ENCODE data around the gene FBXO2. TPM values are rescaled to one million over a fixed set of nuclear protein-coding genes. Genes with fewer than 3 reads are reported as not detected.

FBXO2 gene
- total and polyA plus RNA-seq, 4 donors: 19.3 to 45.0 (median 31.7) TPM

GRCh38 chr1:11639372-11639771, 14.9 kb downstream of the FBXO2 start:
- H3K36me3 ChIP-seq (ENCODE audit: control insufficient read depth, insufficient read depth, low read length): no peaks in the 10 kb centered on the region
- no peaks in the 10 kb centered on the region for H3K27me3 ChIP-seq (ENCODE audit: control insufficient read depth, insufficient read depth, low read length)
- no peak overlapping the region for H3K27ac ChIP-seq (ENCODE audit: low read depth, low read length)
- H3K9me3 ChIP-seq (ENCODE audit: control insufficient read depth, insufficient read depth, low read length): no peaks in the 10 kb centered on the region
- no peak overlapping the region for H3K4me3 ChIP-seq (ENCODE audit: low read depth, low read length)
- no peak for DNase-seq (ENCODE audit: low read depth in 4 of 6, low spot score in 6 of 6)
- 100% methylated on average over 4 of the region's 4 CpGs for WGBS (ENCODE audit: insufficient coverage)
- H3K4me1 ChIP-seq (ENCODE audit: control insufficient read depth, insufficient read depth, low read length): peaks cover 23% of the 10 kb centered on the region

GRCh38 chr1:11638121-11638520, 16.1 kb downstream of the FBXO2 start:
- Histone ChIP-seq H3K4me3 (ENCODE audit: low read depth, low read length) (no peak overlapping the region), H3K36me3 (ENCODE audit: control insufficient read depth, insufficient read depth, low read length) (no peaks in the 10 kb centered on the region), H3K9me3 (ENCODE audit: control insufficient read depth, insufficient read depth, low read length) (no peaks in the 10 kb centered on the region), H3K27ac (ENCODE audit: low read depth, low read length) (no peak overlapping the region), H3K4me1 (ENCODE audit: control insufficient read depth, insufficient read depth, low read length) (peaks cover 23% of the 10 kb centered on the region), H3K27me3 (ENCODE audit: control insufficient read depth, insufficient read depth, low read length) (no peaks in the 10 kb centered on the region)
- no peak for DNase-seq (ENCODE audit: low read depth in 4 of 6, low spot score in 6 of 6)
- 45% methylated on average over 5 of the region's 5 CpGs for WGBS (ENCODE audit: insufficient coverage)

GRCh38 chr1:11634365-11635192, 19.6 kb downstream of the FBXO2 start:
- Histone ChIP-seq H3K4me3 (ENCODE audit: low read depth, low read length) (no peak overlapping the region), H3K36me3 (ENCODE audit: control insufficient read depth, insufficient read depth, low read length) (no peaks in the 10 kb centered on the region), H3K4me1 (ENCODE audit: control insufficient read depth, insufficient read depth, low read length) (peaks cover 23% of the 10 kb centered on the region), H3K27ac (ENCODE audit: low read depth, low read length) (no peak overlapping the region), H3K9me3 (ENCODE audit: control insufficient read depth, insufficient read depth, low read length) (no peaks in the 10 kb centered on the region), H3K27me3 (ENCODE audit: control insufficient read depth, insufficient read depth, low read length) (no peaks in the 10 kb centered on the region)
- DNase-seq (ENCODE audit: low read depth in 4 of 6, low spot score in 6 of 6): peak in 1 of 6 donors; percentile 91
- WGBS (ENCODE audit: insufficient coverage): 45% methylated on average over 6 of the region's 11 CpGs

GRCh38 chr1:11629184-11630016, 24.8 kb downstream of the FBXO2 start:
- Histone ChIP-seq H3K4me3 (ENCODE audit: low read depth, low read length) (no peak overlapping the region), H3K27me3 (ENCODE audit: control insufficient read depth, insufficient read depth, low read length) (no peaks in the 10 kb centered on the region), H3K4me1 (ENCODE audit: control insufficient read depth, insufficient read depth, low read length) (peaks cover 14% of the 10 kb centered on the region), H3K36me3 (ENCODE audit: control insufficient read depth, insufficient read depth, low read length) (no peaks in the 10 kb centered on the region), H3K9me3 (ENCODE audit: control insufficient read depth, insufficient read depth, low read length) (no peaks in the 10 kb centered on the region), H3K27ac (ENCODE audit: low read depth, low read length) (no peak overlapping the region)
- 33% methylated on average over 2 of the region's 15 CpGs for WGBS (ENCODE audit: insufficient coverage)
- DNase-seq (ENCODE audit: low read depth in 4 of 6, low spot score in 6 of 6): peak in 1 of 6 donors; percentile 81

- Histone ChIP-seq H3K9me3 (ENCODE audit: control insufficient read depth, insufficient read depth, low read length) (no peaks in the 10 kb centered on the region), H3K36me3 (ENCODE audit: control insufficient read depth, insufficient read depth, low read length) (no peaks in the 10 kb centered on the region), H3K27me3 (ENCODE audit: control insufficient read depth, insufficient read depth, low read length) (no peaks in the 10 kb centered on the region), H3K4me1 (ENCODE audit: control insufficient read depth, insufficient read depth, low read length) (peaks cover 14% of the 10 kb centered on the region), H3K27ac (ENCODE audit: low read depth, low read length) (no peak overlapping the region), H3K4me3 (ENCODE audit: low read depth, low read length) (no peak overlapping the region)
- WGBS (ENCODE audit: insufficient coverage): 94% methylated on average over 2 of the region's 7 CpGs
- no peak for DNase-seq (ENCODE audit: low read depth in 4 of 6, low spot score in 6 of 6)
These were observed 25.5 kb downstream of the FBXO2 start for GRCh38 chr1:11628767-11629166.

- H3K9me3 ChIP-seq (ENCODE audit: control insufficient read depth, insufficient read depth, low read length): no peaks in the 10 kb centered on the region
- H3K27me3 ChIP-seq (ENCODE audit: control insufficient read depth, insufficient read depth, low read length): no peaks in the 10 kb centered on the region
- H3K4me1 ChIP-seq (ENCODE audit: control insufficient read depth, insufficient read depth, low read length): peaks cover 14% of the 10 kb centered on the region
- H3K4me3 ChIP-seq (ENCODE audit: low read depth, low read length): no peak overlapping the region
- WGBS (ENCODE audit: insufficient coverage): no CpG with 5 or more reads among the region's 3 CpGs
- DNase-seq (ENCODE audit: low read depth in 4 of 6, low spot score in 6 of 6): peak in 2 of 6 donors; percentile 31 to 96
- no peak overlapping the region for H3K27ac ChIP-seq (ENCODE audit: low read depth, low read length)
- H3K36me3 ChIP-seq (ENCODE audit: control insufficient read depth, insufficient read depth, low read length): no peaks in the 10 kb centered on the region
These were observed 27.7 kb downstream of the FBXO2 start for GRCh38 chr1:11626551-11626950.

- Histone ChIP-seq H3K27ac (ENCODE audit: low read depth, low read length) (no peak overlapping the region), H3K27me3 (ENCODE audit: control insufficient read depth, insufficient read depth, low read length) (no peaks in the 10 kb centered on the region), H3K36me3 (ENCODE audit: control insufficient read depth, insufficient read depth, low read length) (no peaks in the 10 kb centered on the region), H3K4me3 (ENCODE audit: low read depth, low read length) (no peak overlapping the region), H3K9me3 (ENCODE audit: control insufficient read depth, insufficient read depth, low read length) (no peaks in the 10 kb centered on the region), H3K4me1 (ENCODE audit: control insufficient read depth, insufficient read depth, low read length) (peaks cover 9% of the 10 kb centered on the region)
- WGBS (ENCODE audit: insufficient coverage): 100% methylated on average over 3 of the region's 8 CpGs
- no peak for DNase-seq (ENCODE audit: low read depth in 4 of 6, low spot score in 6 of 6)
These were observed 30.5 kb downstream of the FBXO2 start for GRCh38 chr1:11623702-11624101.

GRCh38 chr1:11622398-11622797, 31.8 kb downstream of the FBXO2 start:
- Histone ChIP-seq H3K4me3 (ENCODE audit: low read depth, low read length) (no peak overlapping the region), H3K4me1 (ENCODE audit: control insufficient read depth, insufficient read depth, low read length) (peaks cover 9% of the 10 kb centered on the region), H3K27me3 (ENCODE audit: control insufficient read depth, insufficient read depth, low read length) (no peaks in the 10 kb centered on the region), H3K9me3 (ENCODE audit: control insufficient read depth, insufficient read depth, low read length) (no peaks in the 10 kb centered on the region), H3K27ac (ENCODE audit: low read depth, low read length) (no peak overlapping the region), H3K36me3 (ENCODE audit: control insufficient read depth, insufficient read depth, low read length) (no peaks in the 10 kb centered on the region)
- peak in 1 of 6 donors; percentile 57 for DNase-seq (ENCODE audit: low read depth in 4 of 6, low spot score in 6 of 6)
- 60% methylated on average over 1 of the region's 3 CpGs for WGBS (ENCODE audit: insufficient coverage)

GRCh38 chr1:11620924-11621323, 33.3 kb downstream of the FBXO2 start:
- Histone ChIP-seq H3K4me1 (ENCODE audit: control insufficient read depth, insufficient read depth, low read length) (peaks cover 15% of the 10 kb centered on the region), H3K27ac (ENCODE audit: low read depth, low read length) (no peak overlapping the region), H3K9me3 (ENCODE audit: control insufficient read depth, insufficient read depth, low read length) (no peaks in the 10 kb centered on the region), H3K36me3 (ENCODE audit: control insufficient read depth, insufficient read depth, low read length) (no peaks in the 10 kb centered on the region), H3K27me3 (ENCODE audit: control insufficient read depth, insufficient read depth, low read length) (peaks cover 2% of the 10 kb centered on the region), H3K4me3 (ENCODE audit: low read depth, low read length) (no peak overlapping the region)
- no peak for DNase-seq (ENCODE audit: low read depth in 4 of 6, low spot score in 6 of 6)
- 94% methylated on average over 3 of the region's 5 CpGs for WGBS (ENCODE audit: insufficient coverage)
